T-helper 1 cell (primary cell): ENCODE data around the gene VAMP4.
"Not testable (repeated sequence)": the region's sequence is repeated elsewhere in the genome, so short reads cannot be mapped to it uniquely, and the experiment has no call there.

Experiments
- DNase-seq, 5 donors: peaks; one replicate each; pipeline ENCODE4 v3.0.0-alpha.2; 2012 to 2020

Gene VAMP4

DNA sequence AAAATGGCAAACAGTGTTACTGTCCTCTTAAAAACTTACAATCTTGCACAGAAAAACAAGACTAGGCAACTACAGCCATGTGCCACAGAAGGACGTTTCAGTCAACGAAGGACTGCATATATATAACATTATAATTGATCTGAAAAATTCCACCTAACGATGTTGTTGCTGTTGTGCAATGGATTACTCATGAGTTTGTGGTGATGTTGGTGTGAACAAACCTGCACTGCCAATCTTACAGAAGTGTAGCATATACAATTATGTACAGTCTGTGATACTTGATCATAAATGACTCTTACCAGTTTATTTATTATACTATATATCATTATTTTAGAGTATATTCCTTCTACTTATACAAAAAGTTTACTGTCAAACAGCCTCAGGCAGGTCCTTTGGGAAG, 6.8 kb upstream of the VAMP4 start:
- DNase-seq = no peak

DNA sequence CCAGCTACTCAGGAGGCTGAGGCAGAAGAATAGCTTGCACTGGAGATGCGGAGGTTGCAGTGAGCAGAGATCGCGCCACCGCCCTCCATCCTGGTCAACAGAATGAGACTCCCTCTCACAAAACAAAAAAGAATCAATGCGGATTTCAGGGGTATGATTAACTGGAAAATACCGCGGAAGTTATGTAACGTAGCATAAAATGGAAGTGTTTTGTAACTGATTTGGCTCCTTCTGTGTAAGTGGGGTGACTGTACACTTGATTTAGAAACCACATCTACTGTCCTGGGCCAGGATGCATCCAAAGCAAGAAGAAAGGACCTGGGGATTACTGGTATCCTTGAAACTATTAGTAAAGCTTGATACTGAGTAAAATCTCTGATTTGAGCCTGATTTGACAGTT, 3.1 kb upstream of the VAMP4 start:
- no peak for DNase-seq

DNA sequence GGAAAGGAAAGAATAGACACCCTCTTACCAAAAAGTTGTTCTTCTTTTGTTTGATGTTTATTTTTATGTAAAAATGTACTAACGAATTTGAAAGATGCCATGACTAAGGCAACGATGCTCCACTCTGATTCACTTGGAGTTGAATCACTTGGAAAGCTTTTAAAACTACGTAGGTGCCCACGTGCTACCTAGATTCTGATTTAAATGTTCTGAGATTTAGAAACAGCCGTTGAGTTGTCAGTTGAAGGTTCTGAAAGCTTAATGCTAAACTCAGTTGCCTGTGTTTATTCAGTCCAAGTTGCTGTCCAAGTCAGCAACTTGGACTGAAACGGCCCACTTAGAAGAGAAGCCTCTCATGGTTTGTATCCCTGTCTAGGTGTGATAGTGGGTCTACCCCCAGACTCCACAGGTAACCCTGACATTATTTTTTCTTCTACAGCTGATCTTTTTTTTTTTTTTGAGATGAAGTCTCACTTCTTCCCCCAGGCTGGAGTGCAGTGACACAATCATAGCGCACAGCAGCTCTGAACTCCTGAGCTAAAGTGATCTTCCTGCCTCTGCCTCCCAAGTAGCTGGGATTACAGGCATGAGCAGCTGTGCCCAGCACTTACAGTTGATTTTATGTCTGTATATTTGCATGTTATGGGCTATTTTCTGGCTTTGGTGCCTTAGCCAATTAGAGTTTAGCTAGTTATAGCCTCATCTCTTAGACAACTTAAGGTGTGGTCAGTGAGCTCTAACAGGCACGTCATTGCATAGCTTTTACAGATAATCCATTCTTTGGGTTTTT, 1.4 kb upstream of the VAMP4 start:
- DNase-seq = peak in 1 of 5 donors; percentile 27

DNA sequence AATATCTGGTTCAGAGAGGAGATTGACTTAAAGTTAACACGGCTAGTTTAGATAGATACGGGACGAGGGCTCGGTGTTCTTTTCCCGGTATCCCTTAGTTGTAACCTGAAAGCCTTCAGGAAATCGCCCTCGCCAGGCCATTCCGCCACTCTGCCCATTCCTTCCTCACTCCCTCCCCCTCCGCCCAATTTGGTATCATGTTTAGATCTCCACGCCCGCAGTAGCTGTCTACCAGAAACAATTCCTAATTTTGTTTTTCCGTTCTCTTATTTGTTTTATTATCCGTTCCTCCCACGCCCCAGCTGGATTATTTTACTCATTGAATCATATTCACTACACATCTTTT, 685 bp upstream of the VAMP4 start:
- DNase-seq = peak in 3 of 5 donors; percentile 7 to 23 (median 14)

- peak in 4 of 5 donors; percentile 11 to 71 (median 22) for DNase-seq
Observed at GRCh38 chr1:171740987-171741871, 636 bp downstream of the VAMP4 start.

DNA sequence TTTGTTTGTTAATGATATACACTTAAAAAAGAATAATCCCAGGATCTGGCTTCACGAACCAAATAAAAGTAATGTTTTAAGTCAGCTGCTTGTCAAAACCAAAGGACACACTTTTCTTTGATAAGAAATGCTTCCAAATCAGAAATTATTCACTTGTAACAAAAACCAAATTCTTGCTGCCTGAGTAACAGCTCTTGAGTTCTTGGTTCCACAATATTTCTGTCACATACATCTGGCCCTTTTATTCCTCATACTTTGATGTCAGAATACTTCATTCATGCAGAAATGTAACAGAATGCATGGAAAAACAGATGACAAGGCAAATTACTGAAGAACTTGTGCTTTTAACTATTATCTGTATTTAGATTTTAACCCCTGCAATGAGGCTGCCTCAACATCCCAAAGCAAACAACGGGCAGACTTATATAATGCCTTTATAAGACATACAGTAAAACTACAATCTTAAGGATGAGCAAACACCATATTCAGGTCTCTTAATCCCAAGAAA, 1.5 kb downstream of the VAMP4 start:
- no peak for DNase-seq

DNA sequence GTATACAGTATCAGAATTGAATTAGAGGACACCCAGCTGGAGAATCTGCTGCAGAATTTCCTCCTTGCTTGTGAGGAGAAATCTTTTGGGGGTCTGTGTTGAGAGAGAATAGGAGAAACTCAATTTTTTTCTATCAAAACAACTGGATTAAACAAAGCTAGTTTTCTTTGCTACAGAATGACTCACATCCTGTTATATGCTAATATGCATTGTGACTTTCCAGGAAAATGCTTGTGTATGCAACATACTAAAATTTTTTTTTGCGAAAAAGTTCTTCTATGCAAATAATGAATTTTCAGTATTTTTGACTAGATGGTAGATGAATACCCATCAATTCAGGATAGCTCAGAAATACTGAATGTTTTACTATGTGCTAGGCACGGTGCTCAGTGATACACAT, 2.2 kb downstream of the VAMP4 start:
- DNase-seq = peak in 1 of 5 donors; percentile 36

- DNase-seq = peak in 1 of 5 donors; percentile 13
Observed at GRCh38 chr1:171738911-171739310, 3.0 kb downstream of the VAMP4 start.

GRCh38 chr1:171736196-171736595, 5.7 kb downstream of the VAMP4 start:
- DNase-seq = no peak

- no peak for DNase-seq
Observed at GRCh38 chr1:171730052-171730451, 11.8 kb downstream of the VAMP4 start.

- no peak for DNase-seq
Observed at GRCh38 chr1:171727778-171728177, 14.1 kb downstream of the VAMP4 start.

- not testable (repeated sequence) for DNase-seq
Observed at GRCh38 chr1:171723180-171723579, 18.7 kb downstream of the VAMP4 start.

DNA sequence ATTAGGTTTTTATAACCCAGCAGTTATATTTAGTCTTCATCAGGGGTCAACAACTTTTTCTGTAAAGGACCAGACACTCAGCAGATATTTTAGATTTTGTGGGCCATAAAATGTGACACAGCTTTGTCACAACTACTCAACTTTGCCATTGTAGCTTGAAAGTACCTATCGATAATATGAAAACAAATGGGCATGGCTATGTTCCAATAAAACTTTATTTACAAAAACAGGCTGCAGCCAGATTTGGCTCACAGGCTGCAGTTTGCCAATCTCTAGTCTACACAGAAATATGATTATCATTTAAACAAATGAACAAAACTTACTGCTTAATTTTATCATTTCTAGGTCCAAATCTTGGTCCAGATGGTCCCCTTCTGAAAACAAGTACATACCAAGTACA, 23.0 kb downstream of the VAMP4 start:
- DNase-seq = no peak

- no peak for DNase-seq
Observed at GRCh38 chr1:171718216-171718615, 23.6 kb downstream of the VAMP4 start.

GRCh38 chr1:171717062-171717718, 24.7 kb downstream of the VAMP4 start:
- DNase-seq = no peak

GRCh38 chr1:171716616-171717015, 25.2 kb downstream of the VAMP4 start:
- DNase-seq = no peak

DNA sequence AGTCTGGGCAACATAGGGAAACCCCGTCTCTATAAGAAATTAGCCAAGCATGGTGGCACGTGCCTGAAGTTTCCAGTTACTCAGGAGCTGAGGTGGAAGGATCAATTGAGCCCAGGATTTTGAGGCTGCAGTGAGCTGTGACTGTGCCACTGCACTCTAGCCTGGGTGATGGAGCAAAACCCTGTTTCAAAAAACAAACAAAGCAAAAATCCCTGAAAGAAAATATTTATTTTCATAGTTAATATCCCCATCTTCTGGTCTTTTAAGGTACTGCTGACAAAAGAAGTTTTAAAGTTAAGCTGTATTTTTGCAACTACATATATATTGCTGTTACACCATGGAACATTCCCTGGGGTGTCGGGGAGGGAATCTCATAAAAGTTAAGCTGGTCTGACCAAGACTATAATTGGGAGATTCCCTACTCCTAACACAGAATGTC, 26.0 kb downstream of the VAMP4 start:
- DNase-seq = no peak

DNA sequence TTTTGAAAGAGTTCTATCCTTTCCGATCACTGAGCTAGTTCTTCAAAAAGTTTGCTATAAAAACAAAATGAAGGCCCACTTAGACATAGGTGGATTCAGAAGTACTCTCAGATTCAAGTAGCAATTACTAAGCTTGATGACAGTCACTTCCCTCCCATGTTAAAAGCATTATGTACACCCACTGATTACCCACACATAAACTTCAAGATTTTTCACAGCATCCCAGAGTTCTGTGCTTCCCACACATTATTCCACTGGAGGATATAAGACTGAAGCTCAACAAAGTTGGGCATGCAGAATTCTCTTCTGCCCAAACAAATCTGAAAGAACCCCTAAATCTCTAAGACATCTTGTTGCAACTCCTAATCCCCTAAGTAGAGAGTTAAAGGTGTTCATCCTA, 29.5 kb downstream of the VAMP4 start:
- DNase-seq = no peak

- no peak for DNase-seq
Observed at GRCh38 chr1:171711643-171712042, 30.2 kb downstream of the VAMP4 start.

DNA sequence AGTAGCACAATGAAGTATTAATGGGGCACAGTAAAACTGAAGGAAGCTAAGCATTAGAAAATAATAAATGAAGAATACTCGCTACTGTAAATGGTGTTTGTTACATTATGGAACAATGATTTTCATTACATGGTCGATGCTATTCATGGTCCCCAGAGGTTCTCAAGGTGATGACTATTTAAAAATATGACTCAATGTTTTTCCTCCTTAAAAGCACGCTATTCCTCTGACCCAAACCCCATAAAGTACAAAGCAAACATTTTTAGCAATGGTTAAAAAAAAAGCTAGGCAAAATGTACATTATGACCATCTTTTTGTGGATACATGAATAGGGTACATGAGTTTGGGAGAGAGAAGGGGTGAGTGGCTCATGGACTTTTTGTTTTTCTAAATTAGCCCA, 34.3 kb downstream of the VAMP4 start:
- no peak for DNase-seq

GRCh38 chr1:171702598-171702997, 39.3 kb downstream of the VAMP4 start:
- DNase-seq = no peak

- DNase-seq = no peak
Observed at GRCh38 chr1:171699531-171699930, 42.3 kb downstream of the VAMP4 start.

GRCh38 chr1:171695772-171696171, 46.1 kb downstream of the VAMP4 start:
- not testable (repeated sequence) for DNase-seq
